ENCODE data around the gene GPX8.
A peak's percentile ranks its signal among the peaks of the same experiment; 100 is the strongest.

Gene GPX8

DNA sequence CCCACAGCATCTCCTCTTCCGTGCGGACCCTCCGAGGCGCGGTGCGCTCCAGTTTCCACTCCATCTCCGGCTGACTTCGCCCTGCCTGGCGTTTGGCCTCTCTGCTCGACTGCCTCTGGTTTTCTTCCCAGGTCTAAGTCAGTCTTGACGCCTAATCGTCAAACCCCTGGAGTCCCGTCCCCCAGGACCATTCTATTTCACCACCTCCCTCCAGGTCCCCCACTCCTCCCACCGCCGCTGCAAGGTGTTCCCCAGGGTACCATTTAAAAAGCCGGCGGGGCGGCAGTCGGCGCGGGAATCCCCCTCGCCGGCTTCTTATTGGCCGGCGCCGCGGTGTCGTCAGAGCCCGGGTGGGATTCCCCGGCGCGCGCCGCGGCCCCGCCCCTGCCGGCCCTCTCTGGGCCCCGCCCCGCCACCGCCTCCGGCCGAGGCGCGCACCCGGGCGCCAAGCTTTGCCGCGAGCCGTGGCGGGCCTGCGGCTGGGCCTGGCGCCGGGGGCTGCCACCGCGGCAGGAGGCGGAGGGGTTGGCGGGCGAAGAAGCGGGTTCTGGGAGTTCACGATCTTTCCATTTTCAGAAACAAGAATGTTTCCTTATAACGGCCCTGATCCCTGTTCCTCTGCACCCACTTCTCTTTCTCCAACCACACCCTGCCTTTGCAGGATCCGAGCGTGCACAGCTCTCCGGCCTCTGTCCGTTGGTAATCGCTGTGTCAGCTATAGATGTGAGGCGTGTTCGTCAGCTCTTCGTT lies 13.1 kb downstream of the GPX8 start, which contains the start of gene CDC20B:
Gene CDC20B (minus strand): TSS at position 241 of the 750 bp plus-strand sequence. CDS start 177 bp downstream, at position 64.
- peak; percentile 55 for DNase-seq

DNA sequence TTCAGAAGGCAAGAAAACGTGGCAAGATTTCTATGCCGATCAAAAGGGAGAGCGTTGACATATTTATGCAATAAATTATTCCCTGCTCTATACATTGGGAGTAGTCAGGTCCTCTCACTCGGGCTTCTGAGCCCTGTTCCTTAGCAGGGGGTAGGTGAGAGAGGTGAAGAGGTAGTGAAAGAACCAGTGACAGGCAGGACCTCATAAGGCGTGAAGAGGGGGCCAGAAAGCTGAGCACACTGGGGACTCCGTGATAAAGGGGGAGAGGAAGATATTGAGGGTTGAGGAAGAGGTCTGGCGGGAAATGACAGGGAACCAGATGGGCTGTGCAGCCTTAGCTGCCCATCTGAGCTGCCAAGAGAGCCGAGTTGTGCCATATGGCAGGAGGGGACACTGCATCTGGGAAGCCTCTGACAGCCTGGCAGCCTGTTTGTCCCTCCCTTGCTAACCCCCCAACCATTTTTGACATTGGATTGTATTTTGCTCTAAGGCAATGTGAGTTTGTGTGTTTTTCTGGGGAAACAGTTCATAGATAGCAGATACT lies 13.8 kb downstream of the GPX8 start:
- DNase-seq, result no peak

GRCh38 chr5:55175781-55176175 lies 15.8 kb downstream of the GPX8 start:
- DNase-seq, result no peak

- DNase-seq, result no peak
Measured at GRCh38 chr5:55176176-55176818, 16.3 kb downstream of the GPX8 start.

GRCh38 chr5:55177078-55177477 lies 17.1 kb downstream of the GPX8 start:
- DNase-seq, result no peak

DNA sequence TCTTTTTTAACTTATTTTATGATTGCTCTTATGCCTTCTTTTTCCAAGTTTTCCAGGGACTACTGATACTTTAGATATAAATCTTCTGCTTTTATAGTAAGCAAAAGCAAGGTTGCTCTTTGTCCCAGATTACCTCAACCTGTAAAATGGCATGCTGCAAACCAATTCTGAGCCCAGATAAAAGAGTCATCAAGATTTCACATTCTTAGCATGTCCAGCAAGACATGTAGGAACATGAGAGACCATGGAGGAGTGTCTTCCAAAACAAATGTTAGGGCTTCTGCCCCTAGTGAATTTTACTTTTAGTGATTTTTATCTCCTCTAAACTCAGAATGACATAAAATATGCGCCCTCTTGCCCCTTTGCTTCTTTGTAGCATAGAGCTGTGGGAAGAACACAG lies 20.0 kb downstream of the GPX8 start:
- no peak for DNase-seq

GRCh38 chr5:55187370-55187769 lies 27.4 kb downstream of the GPX8 start:
- DNase-seq, result no peak

DNA sequence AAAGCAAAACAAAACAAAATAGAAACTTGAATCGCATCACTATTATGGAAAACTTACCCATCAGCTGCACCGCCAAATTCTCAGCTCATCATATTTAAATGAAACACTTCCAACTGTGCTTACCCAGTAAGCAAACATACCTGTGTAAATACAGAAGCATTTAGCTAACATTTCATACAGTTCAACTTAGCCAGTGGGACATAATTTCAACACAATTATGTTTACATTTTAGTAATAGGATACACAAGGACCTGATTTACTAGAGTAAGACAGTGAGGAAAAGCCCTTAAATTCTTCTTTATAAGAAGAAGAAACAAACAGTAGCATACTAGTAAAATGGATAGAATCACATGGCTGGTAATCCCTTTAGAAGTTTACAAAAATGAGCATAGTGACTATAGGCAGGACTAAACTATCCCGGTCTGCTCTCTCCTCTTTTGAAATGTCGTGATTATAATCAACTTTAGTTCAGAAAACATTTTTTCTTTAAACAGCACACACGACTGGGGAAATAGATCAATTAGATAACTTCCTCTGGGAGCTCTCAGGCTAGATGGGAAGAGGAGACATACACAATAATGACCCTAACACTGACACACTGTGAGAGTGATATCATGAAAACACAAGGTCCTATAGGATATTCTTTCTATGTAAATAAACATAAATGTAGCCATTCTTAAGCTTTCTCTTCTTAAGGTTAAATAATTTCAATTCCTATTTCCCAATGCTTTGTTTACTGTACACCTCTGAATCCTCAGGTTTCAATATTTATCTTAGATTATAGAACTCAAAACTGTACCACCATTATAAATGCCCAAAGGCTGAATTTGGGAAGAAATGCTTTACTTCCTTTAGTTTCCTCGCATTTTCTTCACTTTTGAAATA lies 28.9 kb downstream of the GPX8 start:
- DNase-seq, result no peak

- no peak for DNase-seq
Measured at GRCh38 chr5:55191165-55191564, 31.2 kb downstream of the GPX8 start.

DNA sequence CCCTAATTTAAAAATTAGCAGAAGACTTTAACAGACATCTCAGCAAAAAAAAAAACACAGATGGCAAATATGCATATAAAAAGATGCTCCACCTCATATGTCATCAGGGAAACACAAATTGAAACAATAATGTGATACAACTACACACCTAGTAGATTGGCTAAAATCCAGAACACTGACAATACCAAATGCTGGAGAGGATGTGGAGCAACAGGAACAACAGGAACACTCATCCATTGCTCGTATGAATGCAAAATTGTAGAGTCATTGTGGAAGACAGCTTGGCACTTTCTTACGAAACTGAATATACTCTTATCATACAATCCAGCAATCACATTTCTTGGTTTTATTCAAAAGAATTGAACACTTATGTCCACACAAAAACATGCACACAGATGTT lies 45.0 kb downstream of the GPX8 start:
- no peak for DNase-seq

GRCh38 chr5:55211184-55211874 lies 51.4 kb downstream of the GPX8 start:
- DNase-seq, result no peak

Measured in activated gamma-delta T cell treated with Interleukin-2 at 50 U/mL for 16 hours (primary cell).